ENCODE results near the gene NALCN.

DNA sequence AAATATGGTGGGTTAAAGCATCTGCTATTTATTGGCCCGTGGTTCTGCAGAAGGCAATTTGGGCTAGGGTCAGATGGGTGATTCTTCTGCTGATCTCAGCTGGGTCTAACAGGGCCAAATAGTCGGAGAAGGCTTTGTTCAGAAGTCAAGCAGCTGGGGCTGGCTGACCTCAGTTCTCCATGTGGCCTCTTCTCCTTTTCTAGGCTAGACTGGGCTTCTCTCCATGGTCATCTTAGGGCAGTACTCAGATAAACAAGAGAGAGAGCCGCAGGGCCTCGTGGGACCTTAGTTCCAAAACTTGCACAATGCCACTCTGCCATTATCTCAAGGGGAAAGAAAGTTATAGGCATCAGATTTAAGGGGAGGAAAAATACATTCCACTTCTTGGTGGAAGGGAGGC is 89.6 kb downstream of the NALCN start:
- TF ChIP-seq EGR1 (IDR thresholded peaks at IDR 0.05) (no peak), CREB1 (IDR thresholded peaks at IDR 0.05; ENCODE audit: low read depth) (no peak), RAD21 (IDR thresholded peaks at IDR 0.05; ENCODE audit: low read depth) (no peak), EP300 (IDR thresholded peaks at IDR 0.05; ENCODE audit: borderline replicate concordance) (no peak), TAF1 (IDR thresholded peaks at IDR 0.05; ENCODE audit: low read depth) (no peak), ZBTB7A (IDR thresholded peaks at IDR 0.05; ENCODE audit: low read depth) (no peak), YY1 (IDR thresholded peaks at IDR 0.05; ENCODE audit: low read depth) (no peak)
- TF ChIP-seq, protein P1, sequence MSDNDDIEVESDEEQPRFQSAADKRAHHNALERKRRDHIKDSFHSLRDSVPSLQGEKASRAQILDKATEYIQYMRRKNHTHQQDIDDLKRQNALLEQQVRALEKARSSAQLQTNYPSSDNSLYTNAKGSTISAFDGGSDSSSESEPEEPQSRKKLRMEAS (IDR thresholded peaks at IDR 0.05) = no peak
- TF ChIP-seq, protein P2, sequence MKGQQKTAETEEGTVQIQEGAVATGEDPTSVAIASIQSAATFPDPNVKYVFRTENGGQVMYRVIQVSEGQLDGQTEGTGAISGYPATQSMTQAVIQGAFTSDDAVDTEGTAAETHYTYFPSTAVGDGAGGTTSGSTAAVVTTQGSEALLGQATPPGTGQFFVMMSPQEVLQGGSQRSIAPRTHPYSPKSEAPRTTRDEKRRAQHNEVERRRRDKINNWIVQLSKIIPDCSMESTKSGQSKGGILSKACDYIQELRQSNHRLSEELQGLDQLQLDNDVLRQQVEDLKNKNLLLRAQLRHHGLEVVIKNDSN (IDR thresholded peaks at IDR 0.05) = no peak

Measured in Ishikawa (cell line).